Smooth muscle cell (in vitro differentiated cells): ENCODE results near the gene FAM47A. TPM values are rescaled to one million over a fixed set of nuclear protein-coding genes. Genes with fewer than 3 reads are reported as not detected.

ENCODE experiments used
- DNase-seq: peaks from one replicate; lab custom pipeline; 2025; ENCODE audit not compliant: unreplicated experiment; lab: John Stamatoyannopoulos, UW
- H2AFZ ChIP-seq: fragments of 200-600 bp; sonication (generic); 2 replicates; pipeline ENCODE4 v1.6.0; 2016; ENCODE audit warnings: antibody characterized with exemption, low read depth, mild to moderate bottlenecking
- H3F3A ChIP-seq: fragments of 200-600 bp; sonication (generic); 2 replicates; pipeline ENCODE4 v1.6.0; 2017; ENCODE audit warnings: antibody characterized with exemption, low read depth
- H3K27ac ChIP-seq: fragments of 200-600 bp; sonication (generic); 2 replicates; pipeline ENCODE4 v1.5.1; 2016; ENCODE audit warnings: low read depth, mild to moderate bottlenecking
- H3K27me3 ChIP-seq: fragments of 200-600 bp; sonication (generic); 2 replicates; pipeline ENCODE4 v1.6.1; 2016; ENCODE audit warnings: low read depth, mild to moderate bottlenecking
- H3K36me3 ChIP-seq: fragments of 200-600 bp; sonication (generic); 2 replicates; pipeline ENCODE4 v1.5.1; 2016; ENCODE audit warnings: low read depth
- H3K4me1 ChIP-seq: fragments of 200-600 bp; sonication (generic); 2 replicates; pipeline ENCODE4 v1.5.1; 2016; ENCODE audit warnings: low read depth
- H3K4me2 ChIP-seq: fragments of 200-600 bp; sonication (generic); 2 replicates; pipeline ENCODE4 v1.6.0; 2016; ENCODE audit warnings: mild to moderate bottlenecking
- H3K4me3 ChIP-seq: fragments of 200-600 bp; sonication (generic); 2 replicates; pipeline ENCODE4 v1.5.1; 2016; ENCODE audit warnings: mild to moderate bottlenecking
- H3K79me2 ChIP-seq: fragments of 200-600 bp; sonication (generic); 2 replicates; pipeline ENCODE4 v1.6.0; 2016; ENCODE audit warnings: low read depth, mild to moderate bottlenecking
- H3K9ac ChIP-seq: fragments of 200-600 bp; sonication (generic); 2 replicates; pipeline ENCODE4 v1.6.0; 2016; ENCODE audit warnings: low read depth
- H3K9me3 ChIP-seq: fragments of 200-600 bp; sonication (generic); replicated peaks from 2 replicates; pipeline ENCODE4 v1.5.1; 2016; ENCODE audit warnings: low read depth
- H4K20me1 ChIP-seq: fragments of 200-600 bp; sonication (generic); 2 replicates; pipeline ENCODE4 v1.6.0; 2016; ENCODE audit warnings: low read depth
- CTCF ChIP-seq: fragments of 200-600 bp; sonication (generic); IDR thresholded peaks from 2 replicates; pipeline ENCODE4 v1.5.1; 2017; ENCODE audit warnings: borderline replicate concordance, mild to moderate bottlenecking, antibody characterized with exemption; ENCODE audit not compliant: insufficient read depth, poor library complexity, severe bottlenecking
- WGBS: methylation state at CpG from one replicate; pipeline ENCODE4 v1.1.7; 2016; ENCODE audit warnings: low lambda C conversion rate; 5-methylcytosine and 5-hydroxymethylcytosine counted together
- polyA plus RNA-seq: library from polyadenylated mRNA; unstranded; fragments of >200 nt; fragmentation: Nextera tagmentation; extraction: Ambion mirVana; gene quantifications from 2 replicates; pipeline ENCODE4 v1.2.1, GENCODE V29; 2016
- total RNA-seq: library from RNA; depleted of rRNA; stranded (reverse); fragments of >200 nt; gene quantifications from 2 replicates; pipeline ENCODE4 v1.2.3, GENCODE V29; 2014

Gene FAM47A
- total and polyA plus RNA-seq, 2 experiments from 2014 or later, result not detected

- 44% methylated on average over 2 of the region's 2 CpGs for WGBS
- no peak for DNase-seq
- H3K9ac ChIP-seq, result no peak overlapping the region
Measured at GRCh38 chrX:34119122-34119521, 13.0 kb downstream of the FAM47A start.

GRCh38 chrX:34112459-34112858 is 19.7 kb downstream of the FAM47A start:
- TF ChIP-seq CTCF, result no peak
- 85% methylated on average over 1 of the region's 1 CpG for WGBS

More at GRCh38 chrX:34119122-34119521, 13.0 kb downstream of the FAM47A start:
- no peak overlapping the region for H2AFZ ChIP-seq
- H3K79me2 ChIP-seq, result no peaks in the 10 kb centered on the region
- H3K4me1 ChIP-seq, result no peaks in the 10 kb centered on the region
- H3F3A ChIP-seq, result no peaks in the 10 kb centered on the region
- H3K4me3 ChIP-seq, result no peak overlapping the region
- H3K36me3 ChIP-seq, result no peaks in the 10 kb centered on the region
- no peaks in the 10 kb centered on the region for H4K20me1 ChIP-seq
- H3K9me3 ChIP-seq, result no peaks in the 10 kb centered on the region
- H3K27ac ChIP-seq, result no peak overlapping the region
- H3K27me3 ChIP-seq, result no peaks in the 10 kb centered on the region
- no peak for TF ChIP-seq CTCF
- H3K4me2 ChIP-seq, result no peak overlapping the region

More at GRCh38 chrX:34112459-34112858, 19.7 kb downstream of the FAM47A start:
- Histone ChIP-seq H3K4me3 (no peak overlapping the region), H3K4me1 (no peaks in the 10 kb centered on the region), H3K4me2 (no peak overlapping the region), H3F3A (no peaks in the 10 kb centered on the region), H3K27me3 (no peaks in the 10 kb centered on the region), H3K9me3 (no peaks in the 10 kb centered on the region), H3K79me2 (no peaks in the 10 kb centered on the region), H3K36me3 (no peaks in the 10 kb centered on the region), H2AFZ (no peak overlapping the region), H3K27ac (no peak overlapping the region), H3K9ac (no peak overlapping the region), H4K20me1 (no peaks in the 10 kb centered on the region)
- DNase-seq, result no peak
